K562 (cell line): ENCODE results near the gene APOA1. TPM values are rescaled to one million over a fixed set of nuclear protein-coding genes. Genes with fewer than 3 reads are reported as not detected.

Source experiments
- BMI1 ChIP-seq: fragments of 150-350 bp; IDR thresholded peaks from 2 replicates; pipeline ENCODE4 v1.6.1; 2014; ENCODE audit warnings: low read length
- CCNT2 ChIP-seq: IDR thresholded peaks from 2 replicates; pipeline ENCODE4 v1.6.1; 2011; ENCODE audit warnings: borderline replicate concordance, low read depth, mild to moderate bottlenecking, moderate library complexity, mixed read lengths, low read length; ENCODE audit not compliant: insufficient read length; ENCODE audit errors: extremely low read depth
- CUX1 ChIP-seq: fragments of 200-800 bp; sonication (Bioruptor generic); IDR thresholded peaks from 2 replicates; pipeline ENCODE4 v1.6.1; 2016; ENCODE audit warnings: missing genetic modification characterization, missing compliant biosample characterization
- HDAC2 ChIP-seq: fragments of 450-650 bp; IDR thresholded peaks from 2 replicates; pipeline ENCODE4 v1.6.1; 2016; ENCODE audit warnings: mild to moderate bottlenecking
- MBD2 ChIP-seq: sonication (generic); IDR thresholded peaks from 2 replicates; pipeline ENCODE4 v1.6.1; 2016; ENCODE audit warnings: low read depth, borderline replicate concordance
- MCM3 ChIP-seq: fragments of 450-650 bp; IDR thresholded peaks from 2 replicates; pipeline ENCODE4 v1.6.1; 2016
- SIX5 ChIP-seq, 2 experiments: IDR thresholded peaks; 2 replicates each; pipeline ENCODE4 v1.6.1; 2011; ENCODE audit warnings: low read length in 2 of 2, borderline replicate concordance in 1 of 2, low read depth in 1 of 2, mild to moderate bottlenecking in 1 of 2, moderate library complexity in 1 of 2; ENCODE audit not compliant: insufficient read depth in 1 of 2
- STAT5A ChIP-seq: IDR thresholded peaks from 2 replicates; pipeline ENCODE4 v1.6.1; 2012; ENCODE audit warnings: low read length, inconsistent platforms, borderline replicate concordance
- polyA plus RNA-seq, 8 experiments: library from polyadenylated mRNA; depleted of rRNA in 4 of 8; stranded (reverse) in 5 of 8; unstranded in 3 of 8; fragments of >200 nt; fragmentation: Nextera tagmentation in 2 of 8; fragmentation: Illumina TruSeq in 1 of 8; extraction: Ambion mirVana in 2 of 8; extraction: Trizol in 1 of 8; gene quantifications; 2 replicates each; pipeline versions ENCODE4 v1.2.1 to v1.2.3, GENCODE V29; 2011 to 2014; ENCODE audit warnings: inconsistent platforms in 1 of 8, missing spikeins in 1 of 8
- total RNA-seq, 7 experiments: library from RNA; depleted of rRNA in 6 of 7; stranded (reverse); fragments of >200 nt in 6 of 7; fragmentation: Illumina TruSeq in 2 of 7; extraction: Trizol in 2 of 7; gene quantifications; 2 replicates each; pipeline versions ENCODE4 v1.2.1 to v1.2.3, GENCODE V29; 2011 to 2021; ENCODE audit warnings: low replicate concordance in 1 of 7

APOA1 gene
- total and polyA plus RNA-seq, 9 of the 15 experiments (the other 6 are each of a cell fraction or from before 2014, with no cell fraction given) = 1.8 TPM; not detected in 8

GRCh38 chr11:116826751-116827431, 10.5 kb downstream of the APOA1 start (continued):
- TF ChIP-seq CUX1 (CRISPR knock-in tag) (no peak), BMI1 (no peak), STAT5A (no peak), MCM3 (no peak), CCNT2 (no peak), MBD2 (no peak), SIX5 (IDR thresholded peaks at IDR 0.05; ENCODE audit: borderline replicate concordance in 1 of 2, insufficient read depth in 1 of 2, low read depth in 1 of 2, low read length in 2 of 2) (no peak), HDAC2 (no peak)
